NCI-H446 (cell line): ENCODE data around the gene PTPRT.

Experiments
- DNase-seq, 2 experiments: peaks; one replicate each; lab custom pipeline; 2025; lab: John Stamatoyannopoulos, UW

Gene PTPRT

DNA sequence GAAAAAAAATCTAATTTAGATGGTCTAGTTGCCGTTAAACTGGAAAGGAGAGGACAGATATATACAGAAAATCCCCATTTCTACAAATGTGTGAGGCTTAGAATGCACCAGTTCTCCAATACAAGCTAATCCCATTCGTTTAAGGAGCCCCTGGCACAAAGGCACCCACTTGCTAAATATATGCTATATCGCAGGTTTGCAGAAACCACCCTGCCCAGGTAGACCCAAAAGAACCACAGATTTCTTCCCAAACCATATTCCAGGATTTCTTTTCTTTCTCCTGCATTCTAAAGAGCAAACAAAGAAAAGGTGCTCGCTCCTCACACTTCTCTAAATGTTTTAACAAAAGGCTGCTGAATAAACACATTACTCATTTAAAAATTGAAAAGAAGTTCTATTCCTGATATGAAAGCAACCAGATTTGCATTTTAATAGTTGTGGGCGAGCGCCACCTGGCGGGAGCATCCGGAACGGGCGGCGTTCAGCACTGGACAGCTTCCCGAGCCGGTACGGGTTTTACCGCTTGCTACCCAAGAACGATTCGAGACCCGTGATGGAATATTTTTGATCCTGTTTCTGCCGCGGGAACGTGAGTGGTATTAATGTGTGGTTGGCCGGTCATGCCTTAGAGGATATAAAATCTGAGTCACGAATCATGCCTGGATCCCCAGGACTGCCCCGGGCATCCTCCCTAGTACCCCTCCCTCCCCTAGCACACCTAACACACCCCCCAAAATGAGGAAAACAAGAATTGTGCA, 2.1 kb downstream of the PTPRT start:
- peak; percentile 10 to 70 for DNase-seq

DNA sequence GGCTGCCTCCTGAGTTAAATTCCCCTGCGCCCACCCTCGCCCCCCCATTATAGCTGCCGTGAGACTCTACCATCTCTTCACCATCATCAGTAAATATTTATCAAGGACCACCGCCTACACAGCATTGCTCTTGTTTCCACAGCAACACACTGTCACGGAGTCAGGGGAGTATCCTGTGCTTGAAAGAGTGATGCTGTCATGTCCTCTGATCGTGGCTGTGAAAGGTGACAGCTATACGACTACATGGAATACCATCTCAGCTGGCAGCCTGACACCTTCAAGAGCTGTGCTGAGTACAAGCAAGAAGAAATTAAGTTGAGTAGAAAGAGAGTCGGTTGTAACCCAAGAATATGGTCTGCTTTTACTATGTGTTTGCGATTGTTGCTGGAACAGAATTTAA, 3.4 kb downstream of the PTPRT start:
- no peak for DNase-seq

DNA sequence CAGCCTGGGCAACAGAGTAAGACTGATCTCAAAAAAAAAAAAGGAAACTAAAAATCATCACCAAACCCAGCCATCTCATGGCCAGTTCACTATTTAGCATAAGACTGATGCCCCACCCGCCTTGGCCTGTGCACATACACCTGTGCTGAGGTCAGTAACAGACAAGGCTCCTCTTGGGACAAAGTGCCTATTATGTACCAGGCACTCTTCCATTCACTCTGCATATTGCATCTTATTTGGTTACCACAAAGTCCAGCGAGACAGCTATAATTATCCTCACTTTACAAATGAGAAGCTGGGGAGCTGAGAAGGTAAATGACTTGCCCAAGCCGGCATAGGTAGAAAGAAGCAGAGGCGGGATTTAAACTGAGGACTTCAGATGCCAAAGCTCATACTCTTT, 3.8 kb downstream of the PTPRT start:
- no peak for DNase-seq

DNA sequence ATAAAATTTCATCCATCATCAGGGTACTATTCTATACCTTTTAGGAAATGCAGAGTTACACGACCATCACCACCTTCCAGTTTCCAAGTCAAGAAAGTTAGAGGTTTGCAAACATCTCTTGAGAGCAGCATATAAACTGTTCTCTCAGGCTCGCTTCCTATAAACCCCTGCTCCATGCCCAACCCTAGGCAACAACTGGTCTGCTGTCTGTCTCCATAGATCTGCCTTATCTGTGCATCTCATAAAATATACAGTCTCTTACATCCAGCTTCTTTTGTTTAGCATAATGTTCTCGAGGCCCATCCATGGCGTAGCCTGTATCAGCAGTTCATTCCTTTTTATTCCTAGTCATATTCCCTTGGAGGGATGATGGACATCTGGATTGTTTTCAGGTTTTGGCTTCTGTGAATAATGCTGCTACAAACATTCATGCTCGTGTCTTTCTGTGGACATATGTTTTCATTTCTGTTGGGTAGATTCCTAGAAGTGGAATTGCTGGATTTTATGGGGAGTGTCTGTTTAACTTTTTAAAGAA, 6.1 kb downstream of the PTPRT start:
- no peak for DNase-seq

DNA sequence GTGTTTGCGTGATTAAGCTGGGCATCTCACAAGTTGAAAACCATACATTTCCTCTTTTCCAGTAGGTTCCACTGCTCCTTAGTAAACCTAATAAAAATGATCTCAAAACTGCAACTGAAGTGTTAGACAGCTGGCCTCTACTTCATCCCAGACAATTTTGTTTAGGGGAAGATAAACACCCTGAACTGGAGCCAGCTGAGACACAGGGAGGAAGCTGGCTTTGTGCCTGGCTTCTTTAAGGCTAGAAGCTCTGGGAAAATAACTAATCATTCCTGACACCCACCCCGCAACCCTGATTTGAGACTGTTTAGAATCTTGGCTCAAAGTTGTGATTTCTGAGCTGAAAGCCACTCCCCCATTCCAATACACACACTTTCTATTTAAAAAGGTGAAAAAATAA, 11.6 kb downstream of the PTPRT start:
- no peak for DNase-seq

DNA sequence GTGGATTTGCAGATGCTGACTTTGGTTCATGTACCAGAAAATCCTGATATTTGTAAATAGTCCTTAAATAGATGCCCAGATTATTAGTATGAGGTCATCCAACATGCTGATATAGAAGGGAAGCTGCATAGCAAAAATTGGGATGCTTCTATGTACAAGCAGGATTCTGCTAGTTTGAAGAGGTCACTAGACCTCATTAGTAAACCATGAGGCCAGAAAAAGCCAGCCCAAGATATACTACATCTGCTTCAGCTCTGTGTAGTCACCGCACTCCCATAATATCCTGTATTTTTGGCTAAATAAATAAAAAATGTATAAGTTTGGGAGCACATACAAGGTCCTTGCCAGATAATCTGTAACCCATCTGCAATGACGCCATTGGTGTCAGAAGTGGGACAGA, 13.0 kb downstream of the PTPRT start:
- DNase-seq = no peak

DNA sequence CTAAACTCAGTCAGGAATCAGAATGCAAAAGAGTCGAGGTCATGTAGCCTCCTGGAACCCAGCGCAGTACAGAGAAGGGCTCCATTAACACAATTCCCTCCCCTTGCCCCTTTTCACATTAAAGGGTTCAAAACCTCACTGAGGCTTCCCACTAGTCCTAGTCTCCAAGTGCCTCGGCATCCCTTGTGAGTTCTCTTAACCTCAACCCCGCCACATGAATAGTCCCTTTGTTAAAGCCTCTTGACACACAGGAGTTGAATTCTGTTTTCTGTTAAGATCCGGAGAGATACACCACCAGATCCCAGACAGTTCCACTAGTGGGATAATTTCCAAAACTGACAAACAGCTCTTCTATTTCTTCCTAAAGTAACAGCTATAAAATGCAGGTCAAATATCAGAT, 17.8 kb downstream of the PTPRT start:
- DNase-seq = no peak

DNA sequence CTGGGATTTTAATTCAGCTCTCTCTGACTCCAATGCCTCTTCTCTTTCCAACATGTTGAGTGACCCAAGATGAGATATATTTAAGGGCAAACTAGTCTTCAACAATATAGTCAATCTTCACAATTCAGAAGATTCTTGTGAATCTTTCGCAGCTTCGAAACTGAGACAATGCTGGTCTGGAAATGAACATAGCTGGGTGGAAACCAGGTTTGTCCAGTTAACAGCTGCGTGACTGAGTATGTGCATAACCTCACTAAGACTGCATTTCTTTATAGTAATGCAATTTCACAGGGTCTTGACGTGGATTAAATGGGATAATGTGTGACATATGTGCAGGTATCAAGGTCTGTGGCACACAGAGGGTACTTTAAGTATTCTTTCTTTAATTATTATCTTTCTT, 18.9 kb downstream of the PTPRT start:
- no peak for DNase-seq

DNA sequence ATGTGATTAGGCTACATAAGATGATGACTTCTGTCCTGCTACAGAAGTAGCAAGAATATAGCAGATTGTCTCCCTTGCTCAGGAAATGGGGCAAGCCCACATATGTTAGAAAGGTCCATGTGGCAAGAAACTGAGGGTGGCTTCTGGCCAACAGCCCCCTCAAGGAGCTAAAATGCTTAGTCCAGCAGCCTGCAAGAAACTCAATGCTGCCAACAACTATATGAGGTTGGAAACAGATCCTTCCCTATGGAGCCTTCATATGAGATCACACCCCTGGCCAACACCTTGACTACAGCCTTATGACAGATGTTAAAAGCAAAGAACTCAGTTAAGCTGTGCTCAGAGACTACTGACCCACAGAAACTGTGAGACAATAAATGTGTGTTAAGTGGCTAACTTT, 22.1 kb downstream of the PTPRT start:
- DNase-seq = no peak

DNA sequence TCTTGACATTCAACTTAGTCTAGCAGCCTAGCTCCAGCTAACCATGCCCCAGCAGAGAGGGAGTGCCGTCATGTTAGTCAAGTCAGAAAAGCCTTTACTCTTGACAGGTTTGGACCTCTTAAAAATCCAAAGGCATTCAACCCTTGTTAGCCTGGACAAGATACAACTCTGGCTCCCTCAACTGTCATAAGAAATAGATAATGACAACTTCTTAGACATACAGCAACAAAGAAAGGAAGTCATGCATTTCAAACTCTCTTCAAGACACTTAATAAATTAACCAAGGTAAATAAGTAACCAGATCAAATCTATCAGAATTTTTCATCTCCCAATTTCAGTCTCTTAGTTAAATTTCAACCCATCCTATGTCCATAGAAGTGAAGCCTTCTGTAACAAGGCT, 22.7 kb downstream of the PTPRT start:
- no peak for DNase-seq

DNA sequence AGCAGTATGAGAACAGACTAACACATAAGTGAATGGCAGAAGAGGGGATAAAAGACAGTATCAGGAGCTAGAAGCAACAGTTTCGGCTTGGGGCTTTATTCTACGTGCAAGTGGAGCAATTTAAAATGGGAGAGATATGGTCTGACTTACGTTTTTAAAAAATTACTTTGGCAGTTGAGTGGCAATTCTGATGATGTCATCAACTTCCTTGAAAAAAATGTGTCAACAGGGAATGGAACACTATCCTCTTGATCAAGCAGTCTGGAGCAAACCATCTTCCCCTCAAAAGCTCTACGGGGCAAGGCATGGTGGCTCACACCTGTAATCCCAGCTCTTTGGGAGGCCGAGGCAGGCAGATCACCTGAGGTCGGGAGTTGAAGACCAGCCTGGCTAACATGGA, 24.1 kb downstream of the PTPRT start:
- DNase-seq = no peak

DNA sequence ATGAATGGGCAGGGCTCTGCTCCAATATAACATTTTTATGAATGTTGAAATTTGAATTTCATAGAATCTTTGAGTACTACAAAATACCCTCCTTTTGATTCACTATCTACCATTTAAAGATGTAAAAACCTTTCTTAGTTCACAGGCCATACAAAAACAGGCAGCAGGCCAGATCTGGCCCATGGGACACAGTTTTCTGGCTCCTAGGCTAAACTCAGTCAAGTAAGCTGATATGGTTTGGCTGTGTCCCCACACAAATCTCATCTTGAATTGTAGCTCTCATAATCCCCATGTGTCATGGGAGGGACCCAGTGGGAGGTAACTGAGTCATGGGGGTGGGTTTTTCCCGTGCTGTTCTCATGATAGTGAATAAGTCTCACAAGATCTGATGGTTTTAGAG, 25.0 kb downstream of the PTPRT start:
- DNase-seq = peak in 1 of 2 experiments; percentile 13

DNA sequence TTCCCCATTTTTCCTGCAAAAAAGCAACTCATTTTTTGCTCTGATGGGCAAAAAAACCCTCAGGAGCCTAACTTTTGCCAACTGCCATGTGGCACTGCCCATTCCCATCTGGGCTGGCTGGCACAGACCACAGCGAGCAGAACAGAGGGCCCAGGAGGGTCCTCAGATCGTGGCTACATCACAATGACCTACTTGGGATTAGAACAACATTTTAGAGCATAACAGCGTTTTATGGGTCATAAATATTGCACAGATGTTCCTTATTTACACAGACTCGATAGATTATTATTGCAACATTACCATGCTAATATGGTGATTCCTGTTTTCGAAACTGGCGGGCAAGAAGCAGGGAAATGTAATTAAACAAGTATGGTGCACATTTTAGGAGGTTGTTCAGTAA, 28.0 kb downstream of the PTPRT start:
- DNase-seq = peak in 1 of 2 experiments; percentile 16

DNA sequence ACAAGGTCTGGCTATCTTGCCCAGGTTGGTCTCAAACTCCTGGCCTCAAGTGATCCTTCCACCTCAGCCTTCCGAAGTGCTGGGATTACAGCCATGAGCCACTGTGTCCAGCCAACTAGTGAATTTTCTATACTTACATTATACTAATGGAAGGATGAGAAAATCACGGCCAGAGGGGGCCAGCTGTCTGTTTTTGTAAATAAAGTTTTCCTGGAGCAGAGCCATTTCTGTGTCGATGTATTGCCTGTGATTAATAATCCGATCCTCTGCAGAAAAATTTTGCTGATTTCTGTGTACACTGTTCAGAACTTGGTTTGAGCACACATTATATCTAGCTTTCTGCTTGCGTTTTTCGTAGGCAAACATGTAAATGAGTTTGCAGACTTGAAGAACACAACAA, 28.8 kb downstream of the PTPRT start:
- peak in 1 of 2 experiments; percentile 8 for DNase-seq

DNA sequence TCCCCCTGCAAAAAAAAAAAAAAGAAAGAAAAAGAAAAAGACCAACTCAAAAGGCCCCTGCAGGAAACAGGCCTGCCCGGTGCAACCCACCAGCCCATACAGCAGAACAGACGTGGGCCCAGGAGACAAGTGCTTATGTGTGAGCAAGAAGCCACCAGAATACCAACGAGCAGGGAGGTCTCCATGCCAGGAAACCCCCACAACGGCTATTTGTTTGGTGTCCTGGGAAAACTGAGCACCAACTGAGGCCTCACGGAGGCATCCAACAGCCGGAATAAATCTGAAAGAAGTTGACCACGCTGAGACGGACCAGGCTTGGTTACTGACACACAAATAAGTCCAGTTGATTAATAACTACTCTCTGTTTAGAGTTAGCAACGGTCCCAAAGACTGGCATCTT, 29.7 kb downstream of the PTPRT start:
- no peak for DNase-seq

DNA sequence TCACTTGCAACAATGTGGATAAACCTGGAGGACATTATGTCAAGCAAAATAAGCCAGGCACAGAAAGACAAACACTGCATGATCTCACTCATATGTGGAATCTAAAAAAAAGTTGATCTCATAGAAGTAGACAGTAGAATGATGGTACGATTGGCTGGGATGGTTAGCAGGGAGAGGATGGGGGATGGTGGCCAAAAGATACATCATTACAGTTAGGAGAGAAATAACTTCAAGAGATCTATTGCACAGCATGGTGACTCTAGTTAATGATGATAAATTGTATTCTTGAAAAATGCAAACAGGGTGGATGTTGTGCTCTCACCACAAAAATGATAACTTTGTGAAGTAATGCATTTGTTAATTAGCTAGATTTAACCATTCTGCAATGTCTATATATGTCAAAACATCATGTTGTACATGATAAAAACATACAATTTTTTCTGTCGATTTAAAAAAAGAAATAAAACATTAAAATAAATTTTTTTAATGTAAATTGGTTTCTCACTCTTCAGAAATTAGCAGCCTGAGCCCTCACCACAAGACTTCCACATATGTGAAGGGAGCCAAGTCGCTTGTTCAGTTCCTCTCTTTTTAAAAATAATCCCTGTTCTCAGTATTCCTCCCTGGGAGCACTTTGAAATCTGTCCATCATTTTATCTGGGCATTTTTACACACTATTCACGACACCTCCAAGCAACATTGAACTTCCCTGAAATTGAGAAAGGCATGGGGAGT, 34.2 kb downstream of the PTPRT start:
- no peak for DNase-seq

DNA sequence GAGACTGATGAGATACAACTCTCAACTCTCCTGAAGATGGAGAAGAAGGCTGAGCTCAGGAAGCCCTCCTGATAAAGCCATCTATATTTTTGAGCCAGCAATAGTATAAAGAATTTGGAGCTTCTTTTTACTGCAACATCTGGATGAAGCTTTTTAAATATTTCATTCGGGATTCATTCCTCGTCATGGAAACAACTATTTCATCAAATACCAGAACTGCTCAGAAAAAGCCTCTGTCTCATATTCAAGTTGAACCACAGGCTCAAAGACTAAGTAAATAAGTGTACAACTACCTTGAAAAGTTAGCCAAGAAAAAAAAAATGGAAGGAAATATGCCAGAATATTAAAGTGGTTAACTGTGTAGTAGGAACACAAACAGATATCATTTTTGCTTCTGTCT, 37.8 kb downstream of the PTPRT start:
- no peak for DNase-seq

DNA sequence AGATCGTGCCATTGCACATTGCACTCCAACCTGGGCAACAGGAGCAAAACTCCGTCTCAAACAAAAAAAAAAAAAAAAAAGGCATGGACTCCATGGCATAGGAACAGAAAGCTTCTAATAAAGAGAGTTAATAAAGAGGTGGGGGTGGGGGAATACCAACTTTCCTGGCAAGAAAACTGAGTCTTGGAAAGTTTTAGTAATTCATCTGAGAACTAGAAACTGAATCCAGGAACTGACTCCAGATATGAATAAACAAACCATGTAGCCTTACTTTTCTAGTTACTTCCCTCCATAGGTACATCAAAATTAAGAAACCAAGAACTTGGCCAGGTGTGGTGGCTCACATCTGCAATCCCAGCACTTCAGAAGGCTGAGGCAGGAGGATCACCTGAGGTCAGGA, 38.5 kb downstream of the PTPRT start:
- no peak for DNase-seq

DNA sequence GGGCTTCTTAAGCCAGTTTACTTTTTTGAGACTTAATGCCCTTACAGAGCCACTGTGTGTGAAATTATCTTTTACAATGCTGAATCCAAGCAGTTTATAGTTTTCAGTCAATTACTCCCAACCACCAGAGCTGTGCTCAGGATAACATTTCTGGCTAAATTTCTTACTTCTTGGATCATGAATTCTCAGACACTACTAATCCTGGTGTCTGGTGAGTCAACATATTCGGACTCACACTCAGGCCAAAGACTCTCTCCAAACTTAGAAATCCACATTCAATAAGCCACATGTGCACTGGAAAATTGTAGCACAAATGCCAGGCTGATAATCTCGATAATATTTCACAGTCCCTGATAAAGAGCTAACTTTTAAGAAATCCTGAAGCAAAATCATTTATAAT, 49.0 kb downstream of the PTPRT start:
- no peak for DNase-seq

DNA sequence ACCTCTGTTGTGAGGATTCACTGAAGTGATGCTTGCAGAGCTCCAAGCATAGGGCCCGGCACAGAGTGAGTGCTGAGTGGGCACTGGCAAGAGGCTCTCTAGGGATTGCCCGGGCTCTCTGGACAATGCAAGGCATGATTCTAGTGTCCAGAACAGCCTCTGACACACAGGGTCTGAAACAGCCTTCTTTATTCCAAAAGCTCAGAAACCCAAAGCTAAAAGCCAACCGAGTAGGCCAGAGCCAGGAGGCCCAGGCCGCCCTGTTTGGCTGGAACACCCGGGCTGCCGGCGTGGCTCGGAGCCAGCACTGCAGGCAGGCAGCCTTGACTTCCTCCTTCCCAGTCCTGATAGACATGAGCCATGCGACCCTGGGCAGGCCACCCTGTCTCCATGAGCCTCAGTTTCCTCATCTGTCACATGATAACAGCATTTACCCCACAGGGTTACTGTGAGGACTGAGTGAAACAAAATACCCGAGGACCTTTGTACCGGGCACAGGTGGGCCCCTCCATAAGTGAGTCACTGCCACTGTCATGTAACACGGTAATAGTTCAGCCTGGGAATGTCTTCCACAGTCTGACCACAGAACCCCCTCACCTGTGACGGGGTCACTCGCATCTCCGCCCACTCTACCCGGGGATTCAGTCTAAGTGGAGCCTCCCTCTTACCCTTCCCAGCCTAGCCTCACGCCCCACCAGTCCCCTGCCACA, 51.5 kb downstream of the PTPRT start:
- no peak for DNase-seq

DNA sequence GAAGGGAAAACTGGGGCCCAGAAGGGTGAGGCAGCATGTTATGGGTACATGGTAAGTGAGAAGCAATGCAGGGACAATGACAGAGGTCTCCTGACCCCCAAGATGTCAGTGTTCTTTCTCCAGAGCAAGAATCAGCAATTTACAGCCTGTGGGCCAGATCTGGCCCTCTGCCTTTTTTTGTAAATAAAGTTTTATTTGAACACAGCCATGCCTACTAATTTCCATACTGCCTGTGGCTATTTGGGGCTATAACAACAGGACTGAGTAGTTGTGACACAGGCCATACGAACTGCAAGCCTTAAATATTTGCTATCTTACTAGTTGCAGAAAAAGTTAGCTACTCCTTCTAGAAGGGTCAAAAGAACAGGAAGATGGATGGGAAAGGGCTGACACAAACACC, 52.5 kb downstream of the PTPRT start:
- DNase-seq = no peak

DNA sequence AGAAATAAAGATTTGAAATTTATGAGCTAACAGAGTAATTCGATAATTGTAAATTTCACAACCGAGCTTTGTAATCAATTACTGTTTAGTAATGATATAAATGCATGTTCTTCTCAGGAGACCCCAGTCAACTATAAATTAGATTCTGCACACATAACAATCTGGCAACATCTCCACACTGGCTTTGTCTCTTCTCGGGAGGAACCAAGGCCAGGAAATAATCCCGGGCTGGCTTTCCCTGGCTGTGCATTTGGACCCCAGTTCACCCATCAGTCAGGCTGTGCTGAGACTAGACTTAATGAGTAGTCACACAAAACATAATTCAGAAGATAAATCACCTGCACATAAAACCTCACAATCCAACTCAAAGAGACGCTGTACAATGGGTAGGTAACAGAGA, 65.5 kb downstream of the PTPRT start:
- no peak for DNase-seq

DNA sequence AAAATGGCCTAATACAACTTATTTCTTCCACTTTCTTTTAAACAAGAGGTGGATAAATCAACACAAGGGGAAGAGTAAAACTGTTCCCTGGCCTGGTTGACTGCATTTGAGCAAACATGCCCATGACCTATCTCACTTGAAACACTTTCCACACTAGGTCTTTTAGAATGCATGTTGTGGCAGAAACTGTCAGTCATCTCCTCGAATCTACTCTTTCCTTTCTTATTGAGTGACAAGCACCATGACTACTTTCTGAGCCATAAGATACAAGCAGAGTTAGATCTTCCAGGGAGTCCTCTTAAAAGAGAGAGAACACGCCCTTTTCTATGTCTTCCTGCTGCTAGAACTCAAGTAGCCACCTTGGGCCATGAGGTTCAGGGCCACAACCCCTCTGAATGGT, 66.5 kb downstream of the PTPRT start:
- no peak for DNase-seq
